Measurements from ENCODE around the gene ZNF502.

The ZNF502 gene

GRCh38 chr3:44680921-44681455 is 31.5 kb upstream of the ZNF502 start:
- Histone ChIP-seq H3K4me3 (ENCODE audit: low read depth, low read length) (no peak overlapping the region), H3K27ac (ENCODE audit: extremely low read depth, low read depth, low read length) (no peak overlapping the region), H3K36me3 (ENCODE audit: control insufficient read depth in 2 of 2, insufficient read depth in 1 of 2, low read length in 2 of 2) (no peaks in the 10 kb centered on the region), H3K4me1 (ENCODE audit: control insufficient read depth, insufficient read depth, low read length) (no peaks in the 10 kb centered on the region), H3K9me3 (ENCODE audit: control insufficient read depth, insufficient read depth, low read depth, low read length) (no peaks in the 10 kb centered on the region)
- no peak for TF ChIP-seq ZNF184 (tag by site-specific recombination; IDR thresholded peaks at IDR 0.05)
- TF ChIP-seq ZNF792 (tag by site-specific recombination; IDR thresholded peaks at IDR 0.05) = no peak
- TF ChIP-seq ZNF133 (tag by site-specific recombination; IDR thresholded peaks at IDR 0.05) = no peak
- TF ChIP-seq ZSCAN30 (tag by site-specific recombination; IDR thresholded peaks at IDR 0.05) = no peak
- no peak for TF ChIP-seq ZNF169 (tag by site-specific recombination; IDR thresholded peaks at IDR 0.05)
- no peak for TF ChIP-seq ZNF707 (tag by site-specific recombination; IDR thresholded peaks at IDR 0.05)
- POLR2A ChIA-PET = no interaction called here
- CTCF ChIA-PET = interaction anchor here (0.6 kb wide), 1 partner anchor 22 kb away, joined by 5 read pairs; no protein-coding TSS in a partner anchor

DNA sequence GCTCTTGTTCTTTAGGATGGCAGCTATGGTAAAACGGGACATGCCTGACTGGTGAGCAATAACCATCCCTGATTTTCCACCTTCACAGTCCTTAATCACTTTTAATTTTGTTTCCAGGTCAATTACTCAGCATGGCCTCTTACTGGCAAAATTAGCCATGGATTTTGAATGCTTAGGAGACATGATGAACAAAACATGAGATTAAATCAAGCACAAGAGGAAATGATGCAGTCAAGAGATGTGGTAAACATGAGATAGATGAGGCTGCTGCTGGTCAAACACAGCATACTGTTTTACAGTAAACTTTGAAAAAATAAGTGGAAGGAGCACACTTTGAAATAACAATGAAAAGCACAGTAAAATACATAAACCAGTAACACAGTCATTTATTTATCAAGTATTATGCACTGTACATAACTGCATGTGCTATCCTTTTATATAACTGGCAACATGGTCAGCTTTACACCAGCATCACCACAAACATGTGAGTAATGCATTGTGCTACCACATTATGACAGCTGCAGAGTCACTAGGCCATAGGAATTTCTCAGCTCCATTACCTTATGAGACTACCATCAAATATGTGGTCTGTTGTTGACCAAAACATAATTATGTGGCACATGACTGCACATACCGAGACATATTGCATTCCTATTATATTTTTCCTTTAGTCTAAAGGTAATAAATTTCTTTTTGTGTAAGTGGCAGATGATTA is 30.1 kb upstream of the ZNF502 start:
- Histone ChIP-seq H3K9me3 (ENCODE audit: control insufficient read depth, insufficient read depth, low read depth, low read length) (no peaks in the 10 kb centered on the region), H3K4me3 (ENCODE audit: low read depth, low read length) (no peak overlapping the region), H3K4me1 (ENCODE audit: control insufficient read depth, insufficient read depth, low read length) (no peaks in the 10 kb centered on the region), H3K27ac (ENCODE audit: extremely low read depth, low read depth, low read length) (no peak overlapping the region), H3K36me3 (ENCODE audit: control insufficient read depth in 2 of 2, insufficient read depth in 1 of 2, low read length in 2 of 2) (no peaks in the 10 kb centered on the region)
- TF ChIP-seq ZNF521 (tag by site-specific recombination; IDR thresholded peaks at IDR 0.05) = no peak
- no peak for TF ChIP-seq REST (tag by site-specific recombination; IDR thresholded peaks at IDR 0.05)
- TF ChIP-seq, protein P1, sequence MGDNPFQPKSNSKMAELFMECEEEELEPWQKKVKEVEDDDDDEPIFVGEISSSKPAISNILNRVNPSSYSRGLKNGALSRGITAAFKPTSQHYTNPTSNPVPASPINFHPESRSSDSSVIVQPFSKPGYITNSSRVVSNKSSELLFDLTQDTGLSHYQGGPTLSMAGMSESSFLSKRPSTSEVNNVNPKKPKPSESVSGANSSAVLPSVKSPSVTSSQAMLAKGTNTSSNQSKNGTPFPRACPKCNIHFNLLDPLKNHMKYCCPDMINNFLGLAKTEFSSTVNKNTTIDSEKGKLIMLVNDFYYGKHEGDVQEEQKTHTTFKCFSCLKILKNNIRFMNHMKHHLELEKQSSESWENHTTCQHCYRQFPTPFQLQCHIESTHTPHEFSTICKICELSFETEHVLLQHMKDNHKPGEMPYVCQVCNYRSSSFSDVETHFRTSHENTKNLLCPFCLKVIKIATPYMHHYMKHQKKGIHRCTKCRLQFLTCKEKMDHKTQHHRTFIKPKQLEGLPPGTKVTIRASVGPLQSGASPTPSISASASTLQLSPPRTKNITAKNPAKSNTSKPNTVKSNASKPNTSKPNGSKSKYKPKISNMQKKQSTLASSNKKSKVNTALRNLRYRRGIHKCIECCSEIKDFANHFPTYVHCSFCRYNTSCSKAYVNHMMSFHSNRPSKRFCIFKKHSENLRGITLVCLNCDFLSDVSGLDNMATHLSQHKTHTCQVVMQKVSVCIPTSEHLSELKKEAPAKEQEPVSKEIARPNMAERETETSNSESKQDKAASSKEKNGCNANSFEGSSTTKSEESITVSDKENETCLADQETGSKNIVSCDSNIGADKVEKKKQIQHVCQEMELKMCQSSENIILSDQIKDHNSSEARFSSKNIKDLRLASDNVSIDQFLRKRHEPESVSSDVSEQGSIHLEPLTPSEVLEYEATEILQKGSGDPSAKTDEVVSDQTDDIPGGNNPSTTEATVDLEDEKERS (tag by site-specific recombination; IDR thresholded peaks at IDR 0.05) = no peak
- TF ChIP-seq, protein P2, sequence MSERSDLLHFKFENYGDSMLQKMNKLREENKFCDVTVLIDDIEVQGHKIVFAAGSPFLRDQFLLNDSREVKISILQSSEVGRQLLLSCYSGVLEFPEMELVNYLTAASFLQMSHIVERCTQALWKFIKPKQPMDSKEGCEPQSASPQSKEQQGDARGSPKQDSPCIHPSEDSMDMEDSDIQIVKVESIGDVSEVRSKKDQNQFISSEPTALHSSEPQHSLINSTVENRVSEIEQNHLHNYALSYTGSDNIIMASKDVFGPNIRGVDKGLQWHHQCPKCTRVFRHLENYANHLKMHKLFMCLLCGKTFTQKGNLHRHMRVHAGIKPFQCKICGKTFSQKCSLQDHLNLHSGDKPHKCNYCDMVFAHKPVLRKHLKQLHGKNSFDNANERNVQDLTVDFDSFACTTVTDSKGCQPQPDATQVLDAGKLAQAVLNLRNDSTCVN (tag by site-specific recombination; optimal IDR thresholded peaks at IDR 0.05) = no peak
- TF ChIP-seq, protein P3, sequence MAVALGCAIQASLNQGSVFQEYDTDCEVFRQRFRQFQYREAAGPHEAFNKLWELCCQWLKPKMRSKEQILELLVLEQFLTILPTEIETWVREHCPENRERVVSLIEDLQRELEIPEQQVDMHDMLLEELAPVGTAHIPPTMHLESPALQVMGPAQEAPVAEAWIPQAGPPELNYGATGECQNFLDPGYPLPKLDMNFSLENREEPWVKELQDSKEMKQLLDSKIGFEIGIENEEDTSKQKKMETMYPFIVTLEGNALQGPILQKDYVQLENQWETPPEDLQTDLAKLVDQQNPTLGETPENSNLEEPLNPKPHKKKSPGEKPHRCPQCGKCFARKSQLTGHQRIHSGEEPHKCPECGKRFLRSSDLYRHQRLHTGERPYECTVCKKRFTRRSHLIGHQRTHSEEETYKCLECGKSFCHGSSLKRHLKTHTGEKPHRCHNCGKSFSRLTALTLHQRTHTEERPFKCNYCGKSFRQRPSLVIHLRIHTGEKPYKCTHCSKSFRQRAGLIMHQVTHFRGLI (tag by site-specific recombination; IDR thresholded peaks at IDR 0.05) = no peak
- TF ChIP-seq ZNF843 (tag by site-specific recombination; IDR thresholded peaks at IDR 0.05) = no peak
- no peak for TF ChIP-seq FEZF1 (tag by site-specific recombination; IDR thresholded peaks at IDR 0.05)
- no peak for TF ChIP-seq ZNF121 (tag by site-specific recombination; IDR thresholded peaks at IDR 0.05)
- TF ChIP-seq ZNF138 (tag by site-specific recombination; IDR thresholded peaks at IDR 0.05; ENCODE audit: borderline replicate concordance) = no peak
- TF ChIP-seq IKZF3 (tag by site-specific recombination; IDR thresholded peaks at IDR 0.05) = no peak
- TF ChIP-seq ZNF837 (tag by site-specific recombination; IDR thresholded peaks at IDR 0.05) = no peak
- no peak for TF ChIP-seq ZNF404 (tag by site-specific recombination; IDR thresholded peaks at IDR 0.05)
- TF ChIP-seq ZFP3 (tag by site-specific recombination; IDR thresholded peaks at IDR 0.05; ENCODE audit: low read depth) = no peak
- TF ChIP-seq ZNF830 (tag by site-specific recombination; IDR thresholded peaks at IDR 0.05; ENCODE audit: low read depth) = no peak
- no peak for TF ChIP-seq ZSCAN4 (tag by site-specific recombination; IDR thresholded peaks at IDR 0.05)
- no peak for TF ChIP-seq GLI2 (tag by site-specific recombination; IDR thresholded peaks at IDR 0.05; ENCODE audit: borderline replicate concordance, low read depth)
- ChIA-PET CTCF (no interaction called here), POLR2A (no interaction called here)
